ENCODE data around the gene PDE6C. TPM values are rescaled to one million over a fixed set of nuclear protein-coding genes. Genes with fewer than 3 reads are reported as not detected.

Gene PDE6C
- total and polyA plus RNA-seq, 2 donors from 2014 or later, result not detected

GRCh38 chr10:93678386-93678785 is 66.0 kb downstream of the PDE6C start:
- no peak for FAIRE-seq
- DNase-seq, result no peak
- Histone ChIP-seq H3K9me3 (ENCODE audit: control insufficient read depth in 2 of 3, insufficient read depth in 1 of 3, low read length in 3 of 3) (no peaks in the 10 kb centered on the region), H3K27me3 (ENCODE audit: control insufficient read depth, insufficient read depth, low read length) (no peaks in the 10 kb centered on the region), H3K36me3 (ENCODE audit: control insufficient read depth in 2 of 3, insufficient read depth in 3 of 3, low read length in 3 of 3) (peaks cover 4 to 36% (median 6%) of the 10 kb centered on the region in 3 donors), H3K4me1 (ENCODE audit: control insufficient read depth in 2 of 3, insufficient read depth in 2 of 3, low read depth in 1 of 3, low read length in 3 of 3) (no peaks in the 10 kb centered on the region), H3K4me3 (ENCODE audit: low read length in 3 of 3) (no peak overlapping the region), H3K27ac (ENCODE audit: low read depth in 2 of 2, low read length in 2 of 2) (no peak overlapping the region), H3K9ac (ENCODE audit: low read length in 3 of 3) (no peak overlapping the region)
- no peak for TF ChIP-seq CTCF (IDR thresholded peaks at IDR 0.05; ENCODE audit: borderline replicate concordance, extremely low read depth, insufficient read depth)
- intact Hi-C loops (cut with DNase I), result no loop called here

GRCh38 chr10:93678805-93679587 is 66.7 kb downstream of the PDE6C start:
- Histone ChIP-seq H3K27ac (ENCODE audit: low read depth in 2 of 2, low read length in 2 of 2) (no peak overlapping the region), H3K36me3 (ENCODE audit: control insufficient read depth in 2 of 3, insufficient read depth in 3 of 3, low read length in 3 of 3) (peaks cover 4 to 39% (median 6%) of the 10 kb centered on the region in 3 donors), H3K9ac (ENCODE audit: low read length in 3 of 3) (no peak overlapping the region), H3K4me3 (ENCODE audit: low read length in 3 of 3) (no peak overlapping the region), H3K27me3 (ENCODE audit: control insufficient read depth, insufficient read depth, low read length) (no peaks in the 10 kb centered on the region), H3K9me3 (ENCODE audit: control insufficient read depth in 2 of 3, insufficient read depth in 1 of 3, low read length in 3 of 3) (no peaks in the 10 kb centered on the region), H3K4me1 (ENCODE audit: control insufficient read depth in 2 of 3, insufficient read depth in 2 of 3, low read depth in 1 of 3, low read length in 3 of 3) (no peaks in the 10 kb centered on the region)
- no peak for TF ChIP-seq CTCF (IDR thresholded peaks at IDR 0.05; ENCODE audit: borderline replicate concordance, extremely low read depth, insufficient read depth)
- intact Hi-C loops (cut with DNase I), result no loop called here
- DNase-seq (no peak), FAIRE-seq (no peak)

- H3K27ac ChIP-seq (ENCODE audit: low read depth in 2 of 2, low read length in 2 of 2), result no peak overlapping the region
- intact Hi-C loops (cut with DNase I), result no loop called here
- FAIRE-seq (peak; percentile 30), DNase-seq (peak in 2 of 5 donors; percentile 63 to 71)
- no peaks in the 10 kb centered on the region for H3K4me1 ChIP-seq (ENCODE audit: control insufficient read depth in 2 of 3, insufficient read depth in 2 of 3, low read depth in 1 of 3, low read length in 3 of 3)
- peaks cover 4 to 39% (median 6%) of the 10 kb centered on the region in 3 donors for H3K36me3 ChIP-seq (ENCODE audit: control insufficient read depth in 2 of 3, insufficient read depth in 3 of 3, low read length in 3 of 3)
- TF ChIP-seq CTCF (IDR thresholded peaks at IDR 0.05; ENCODE audit: borderline replicate concordance, extremely low read depth, insufficient read depth), result peak; percentile 26
- no peak overlapping the region for H3K9ac ChIP-seq (ENCODE audit: low read length in 3 of 3)
- no peaks in the 10 kb centered on the region for H3K9me3 ChIP-seq (ENCODE audit: control insufficient read depth in 2 of 3, insufficient read depth in 1 of 3, low read length in 3 of 3)
- no peak overlapping the region for H3K4me3 ChIP-seq (ENCODE audit: low read length in 3 of 3)
- H3K27me3 ChIP-seq (ENCODE audit: control insufficient read depth, insufficient read depth, low read length), result no peaks in the 10 kb centered on the region
Observed at GRCh38 chr10:93680412-93681047, 68.2 kb downstream of the PDE6C start.

Measured in kidney (tissue), 14 donors.